Mucosa of gallbladder (tissue), 1 donor: ENCODE data around the gene CMBL. TPM values are rescaled to one million over a fixed set of nuclear protein-coding genes. Genes with fewer than 3 reads are reported as not detected.
A peak's percentile ranks its signal among the peaks of the same experiment; 100 is the strongest.
"Not testable (repeated sequence)": the region's sequence is repeated elsewhere in the genome, so short reads cannot be mapped to it uniquely, and the experiment has no call there.

Source experiments
- DNase-seq: peaks from one replicate; pipeline ENCODE4 v3.0.0-alpha.2; 2020; ENCODE audit warnings: low spot score
- total RNA-seq: library from RNA; stranded (reverse); gene quantifications from one replicate; pipeline ENCODE4 v1.2.1, GENCODE V29; 2021
- donor health status: DM: no; HTN: no; CAD: no.

Gene CMBL
- total RNA-seq, 1 donor from 2014 or later, result 90.1 TPM

- no peak for DNase-seq
Observed at GRCh38 chr5:10333154-10334006, 25.7 kb upstream of the CMBL start.

- no peak for DNase-seq
Observed at GRCh38 chr5:10332301-10332700, 24.6 kb upstream of the CMBL start.

- DNase-seq, result peak; percentile 66
Observed at GRCh38 chr5:10331341-10331796, 23.7 kb upstream of the CMBL start.

- DNase-seq, result no peak
Observed at GRCh38 chr5:10330511-10331230, 23.0 kb upstream of the CMBL start.

GRCh38 chr5:10329820-10330481, 22.2 kb upstream of the CMBL start:
- DNase-seq, result no peak

- DNase-seq, result no peak
Observed at GRCh38 chr5:10329446-10329819, 21.7 kb upstream of the CMBL start.

GRCh38 chr5:10328323-10328722, 20.6 kb upstream of the CMBL start:
- no peak for DNase-seq

- DNase-seq, result no peak
Observed at GRCh38 chr5:10324518-10325370, 17.0 kb upstream of the CMBL start.

- DNase-seq, result no peak
Observed at GRCh38 chr5:10323588-10324488, 16.1 kb upstream of the CMBL start.

- DNase-seq, result no peak
Observed at GRCh38 chr5:10321882-10322281, 14.2 kb upstream of the CMBL start.

GRCh38 chr5:10320793-10321192, 13.1 kb upstream of the CMBL start:
- no peak for DNase-seq

- no peak for DNase-seq
Observed at GRCh38 chr5:10319202-10319851, 11.6 kb upstream of the CMBL start.

GRCh38 chr5:10317825-10318682, 10.4 kb upstream of the CMBL start:
- DNase-seq, result no peak

GRCh38 chr5:10315824-10316509, 8.3 kb upstream of the CMBL start:
- no peak for DNase-seq

GRCh38 chr5:10315201-10315600, 7.5 kb upstream of the CMBL start:
- DNase-seq, result no peak

GRCh38 chr5:10311595-10312425, 4.1 kb upstream of the CMBL start:
- DNase-seq, result no peak

- DNase-seq, result not testable (repeated sequence)
Observed at GRCh38 chr5:10310835-10311570, 3.3 kb upstream of the CMBL start.
